ENCODE measurements around the gene GNPTG.
A peak's percentile ranks its signal among the peaks of the same experiment; 100 is the strongest.
"Not testable (repeated sequence)": the region's sequence is repeated elsewhere in the genome, so short reads cannot be mapped to it uniquely, and the experiment has no call there.

Gene GNPTG

GRCh38 chr16:1319041-1319440 is 32.7 kb upstream of the GNPTG start:
- no peak for DNase-seq

GRCh38 chr16:1320097-1320496 is 31.6 kb upstream of the GNPTG start:
- DNase-seq: no peak

GRCh38 chr16:1320658-1321240 is 31.0 kb upstream of the GNPTG start:
- no peak for DNase-seq

- DNase-seq: no peak
These were observed 29.3 kb upstream of the GNPTG start for GRCh38 chr16:1322407-1322806.

- no peak for DNase-seq
These were observed 28.2 kb upstream of the GNPTG start for GRCh38 chr16:1323296-1324239.

GRCh38 chr16:1324286-1324826 is 27.4 kb upstream of the GNPTG start:
- DNase-seq: no peak

GRCh38 chr16:1325261-1325660 is 26.5 kb upstream of the GNPTG start:
- DNase-seq: no peak

- no peak for DNase-seq
These were observed 25.9 kb upstream of the GNPTG start for GRCh38 chr16:1325673-1326371.

GRCh38 chr16:1326391-1326790 is 25.3 kb upstream of the GNPTG start:
- DNase-seq: no peak

GRCh38 chr16:1326946-1327618 is 24.6 kb upstream of the GNPTG start:
- no peak for DNase-seq

GRCh38 chr16:1327619-1327947 is 24.1 kb upstream of the GNPTG start:
- DNase-seq: no peak

GRCh38 chr16:1328136-1328535 is 23.6 kb upstream of the GNPTG start:
- DNase-seq: not testable (repeated sequence)

GRCh38 chr16:1328961-1329360 is 22.8 kb upstream of the GNPTG start:
- DNase-seq: not testable (repeated sequence)

- DNase-seq: peak in 1 of 2 donors; percentile 12
These were observed 21.3 kb upstream of the GNPTG start for GRCh38 chr16:1330260-1330914.

- DNase-seq: no peak
These were observed 20.6 kb upstream of the GNPTG start for GRCh38 chr16:1330931-1331711.

- DNase-seq: peak; percentile 25 to 47
These were observed 19.8 kb upstream of the GNPTG start for GRCh38 chr16:1331712-1332617.

GRCh38 chr16:1332618-1333148 is 19.0 kb upstream of the GNPTG start:
- no peak for DNase-seq

- peak; percentile 20 to 60 for DNase-seq
These were observed 18.4 kb upstream of the GNPTG start, which contains the start of gene BAIAP3 for GRCh38 chr16:1333149-1333812. Gene BAIAP3, plus strand, starts transcription at chr16:1333645. Its CDS starts 4,905 bp downstream, at chr16:1338550.
